GM18873 (cell line): Measurements from ENCODE around the gene SMPX.

Experiments used
- ATAC-seq: cut with Tn5 transposase; IDR thresholded peaks from one replicate; pipeline ENCODE4 v1.9.1; 2021; ENCODE audit warnings: mild to moderate bottlenecking, moderate library complexity, moderate number of reproducible peaks; ENCODE audit not compliant: unreplicated experiment, low FRiP score

Gene SMPX

GRCh38 chrX:21658746-21659145 lies 99.2 kb downstream of the SMPX start:
- no peak for ATAC-seq

- no peak for ATAC-seq
These were observed 99.7 kb downstream of the SMPX start, which contains the start of gene KLHL34 for GRCh38 chrX:21658152-21658737. Gene KLHL34, minus strand, starts transcription at chrX:21658330. Its CDS starts 542 bp downstream, at chrX:21657788.

- ATAC-seq, result no peak
These were observed 100.4 kb downstream of the SMPX start for GRCh38 chrX:21657318-21658151.

GRCh38 chrX:21656587-21657317 lies 101.2 kb downstream of the SMPX start:
- no peak for ATAC-seq
